Kidney epithelial cell (primary cell): ENCODE measurements around the gene PTP4A2. TPM values are rescaled to one million over a fixed set of nuclear protein-coding genes. Genes with fewer than 3 reads are reported as not detected.
A peak's percentile ranks its signal among the peaks of the same experiment; 100 is the strongest.
"Not testable (repeated sequence)": the region's sequence is repeated elsewhere in the genome, so short reads cannot be mapped to it uniquely, and the experiment has no call there.

Experiments
- DNase-seq: peaks from one replicate; pipeline ENCODE4 v3.0.0-alpha.2; 2010; ENCODE audit warnings: low read depth
- H3K27me3 ChIP-seq: 2 replicates; pipeline ENCODE4 v1.6.0; 2011; ENCODE audit warnings: low read length; ENCODE audit not compliant: control insufficient read depth, insufficient read depth
- H3K36me3 ChIP-seq: 2 replicates; pipeline ENCODE4 v1.5.1; 2011; ENCODE audit warnings: low read length; ENCODE audit not compliant: control insufficient read depth, insufficient read depth
- H3K4me3 ChIP-seq: 2 replicates; pipeline ENCODE4 v1.5.1; 2011; ENCODE audit warnings: low read depth, mild to moderate bottlenecking, control low read depth, low read length
- CTCF ChIP-seq: IDR thresholded peaks from 2 replicates; pipeline ENCODE4 v1.5.1; 2011; ENCODE audit warnings: mild to moderate bottlenecking, moderate library complexity, low read length, control low read depth, inconsistent platforms; ENCODE audit not compliant: insufficient read depth, poor library complexity, severe bottlenecking
- total RNA-seq: library from RNA; depleted of rRNA; stranded (reverse); fragments of >200 nt; gene quantifications from 2 replicates; pipeline ENCODE4 v1.2.3, GENCODE V29; 2015

PTP4A2 gene
- total RNA-seq, 1 donor from 2014 or later = 346 TPM

- no peak for TF ChIP-seq CTCF
- Histone ChIP-seq H3K4me3 (no peak overlapping the region), H3K27me3 (no peaks in the 10 kb centered on the region), H3K36me3 (no peaks in the 10 kb centered on the region)
- DNase-seq = no peak
Measured at GRCh38 chr1:31952825-31953220, 14.7 kb upstream of the PTP4A2 start.

GRCh38 chr1:31951276-31951675 lies 13.1 kb upstream of the PTP4A2 start:
- H3K27me3 ChIP-seq = no peaks in the 10 kb centered on the region
- H3K4me3 ChIP-seq = no peak overlapping the region
- no peaks in the 10 kb centered on the region for H3K36me3 ChIP-seq
- no peak for DNase-seq
- TF ChIP-seq CTCF = no peak

- no peaks in the 10 kb centered on the region for H3K27me3 ChIP-seq
Measured at GRCh38 chr1:31949862-31950261, 11.7 kb upstream of the PTP4A2 start.

GRCh38 chr1:31945677-31946076 lies 7.5 kb upstream of the PTP4A2 start:
- H3K27me3 ChIP-seq, H3K4me3 ChIP-seq, H3K36me3 ChIP-seq: not testable (repeated sequence)

More at GRCh38 chr1:31949862-31950261, 11.7 kb upstream of the PTP4A2 start:
- no peak for TF ChIP-seq CTCF
- Histone ChIP-seq H3K36me3 (no peaks in the 10 kb centered on the region), H3K4me3 (no peak overlapping the region)
- DNase-seq = no peak

GRCh38 chr1:31944205-31945089 lies 6.3 kb upstream of the PTP4A2 start:
- H3K4me3 ChIP-seq = peak overlapping the region; percentile 2
- no peaks in the 10 kb centered on the region for H3K36me3 ChIP-seq
- DNase-seq = no peak
- TF ChIP-seq CTCF = no peak
- no peaks in the 10 kb centered on the region for H3K27me3 ChIP-seq

More at GRCh38 chr1:31945677-31946076, 7.5 kb upstream of the PTP4A2 start:
- DNase-seq = not testable (repeated sequence)

GRCh38 chr1:31943546-31944184 lies 5.5 kb upstream of the PTP4A2 start:
- DNase-seq = no peak
- no peaks in the 10 kb centered on the region for H3K36me3 ChIP-seq
- no peak overlapping the region for H3K4me3 ChIP-seq
- H3K27me3 ChIP-seq = no peaks in the 10 kb centered on the region
- TF ChIP-seq CTCF = no peak

- H3K36me3 ChIP-seq, H3K4me3 ChIP-seq: not testable (repeated sequence)
Measured at GRCh38 chr1:31942061-31942460, 3.9 kb upstream of the PTP4A2 start.

More at GRCh38 chr1:31942061-31942460, 3.9 kb upstream of the PTP4A2 start:
- not testable (repeated sequence) for DNase-seq, H3K27me3 ChIP-seq
